Neural progenitor cell (in vitro differentiated cells): ENCODE results near the gene RND2. TPM values are rescaled to one million over a fixed set of nuclear protein-coding genes. Genes with fewer than 3 reads are reported as not detected.

Source experiments
- DNase-seq: peaks from one replicate; pipeline ENCODE4 v3.0.0-alpha.2; 2016; ENCODE audit warnings: low spot score
- H2AFZ ChIP-seq: fragments of 200-600 bp; sonication (generic); replicated peaks from 2 replicates; pipeline ENCODE4 v1.6.1; 2016; ENCODE audit warnings: antibody characterized with exemption
- H3F3A ChIP-seq: fragments of 200-600 bp; sonication (generic); 2 replicates; pipeline ENCODE4 v1.6.1; 2016; ENCODE audit warnings: antibody characterized with exemption, low read depth
- H3K27ac ChIP-seq: fragments of 200-600 bp; sonication (generic); 2 replicates; pipeline ENCODE4 v1.5.1; 2016; ENCODE audit warnings: mild to moderate bottlenecking
- H3K27me3 ChIP-seq: fragments of 200-600 bp; sonication (generic); 2 replicates; pipeline ENCODE4 v1.6.1; 2016; ENCODE audit warnings: mild to moderate bottlenecking, moderate library complexity
- H3K36me3 ChIP-seq: fragments of 200-600 bp; sonication (generic); 2 replicates; pipeline ENCODE4 v1.5.1; 2016
- H3K4me1 ChIP-seq: fragments of 200-600 bp; sonication (generic); 2 replicates; pipeline ENCODE4 v1.6.1; 2016; ENCODE audit warnings: mixed run types
- H3K4me2 ChIP-seq: fragments of 200-600 bp; sonication (generic); 2 replicates; pipeline ENCODE4 v1.6.1; 2016
- H3K4me3 ChIP-seq: fragments of 200-600 bp; sonication (generic); 2 replicates; pipeline ENCODE4 v1.5.1; 2016
- H3K79me2 ChIP-seq: fragments of 200-600 bp; sonication (generic); 2 replicates; pipeline ENCODE4 v1.6.1; 2016; ENCODE audit warnings: low read depth
- H3K9ac ChIP-seq: fragments of 200-600 bp; sonication (generic); 2 replicates; pipeline ENCODE4 v1.6.1; 2016
- H3K9me3 ChIP-seq: fragments of 200-600 bp; sonication (generic); 2 replicates; pipeline ENCODE4 v1.5.1; 2016; ENCODE audit warnings: low read depth
- H4K20me1 ChIP-seq: fragments of 200-600 bp; sonication (generic); 2 replicates; pipeline ENCODE4 v1.6.1; 2016; ENCODE audit warnings: low read depth
- H3K27ac Mint-ChIP-seq: 3 replicates; pipeline ENCODE4 v1.8.0; 2021; ENCODE audit warnings: mixed read lengths
- H3K27me3 Mint-ChIP-seq: 2 replicates; pipeline ENCODE4 v1.8.0; 2022; ENCODE audit warnings: low read depth, mild to moderate bottlenecking, inconsistent platforms, moderate library complexity, mixed read lengths; ENCODE audit not compliant: insufficient read depth
- H3K36me3 Mint-ChIP-seq: 3 replicates; pipeline ENCODE4 v1.8.0; 2021; ENCODE audit warnings: mixed read lengths
- H3K4me1 Mint-ChIP-seq: 3 replicates; pipeline ENCODE4 v1.8.0; 2021; ENCODE audit warnings: mixed read lengths
- H3K4me3 Mint-ChIP-seq: 3 replicates; pipeline ENCODE4 v1.8.0; 2021; ENCODE audit warnings: mild to moderate bottlenecking, moderate library complexity, mixed read lengths
- H3K9me3 Mint-ChIP-seq: 3 replicates; pipeline ENCODE4 v1.8.0; 2020; ENCODE audit warnings: mixed read lengths
- EZH2 ChIP-seq: fragments of 200-600 bp; sonication (generic); IDR thresholded peaks from 2 replicates; pipeline ENCODE4 v1.6.1; 2017; ENCODE audit warnings: antibody characterized with exemption, mild to moderate bottlenecking, moderate library complexity
- EZH2phosphoT487 ChIP-seq: fragments of 200-600 bp; sonication (generic); IDR thresholded peaks from 2 replicates; pipeline ENCODE4 v1.6.1; 2017; ENCODE audit warnings: antibody characterized with exemption
- total RNA-seq: library from RNA; depleted of rRNA; stranded (reverse); fragments of >200 nt; gene quantifications from 2 replicates; pipeline ENCODE4 v1.2.3, GENCODE V29; 2015; ENCODE audit warnings: low replicate concordance
- TF ChIP-seq, protein P1 (sequence below): fragments of 200-600 bp; sonication (generic); IDR thresholded peaks from 2 replicates; pipeline ENCODE4 v1.5.1; 2017; ENCODE audit warnings: antibody characterized with exemption, mild to moderate bottlenecking

Gene RND2
- total RNA-seq, 1 donor from 2014 or later = 35.0 TPM

DNA sequence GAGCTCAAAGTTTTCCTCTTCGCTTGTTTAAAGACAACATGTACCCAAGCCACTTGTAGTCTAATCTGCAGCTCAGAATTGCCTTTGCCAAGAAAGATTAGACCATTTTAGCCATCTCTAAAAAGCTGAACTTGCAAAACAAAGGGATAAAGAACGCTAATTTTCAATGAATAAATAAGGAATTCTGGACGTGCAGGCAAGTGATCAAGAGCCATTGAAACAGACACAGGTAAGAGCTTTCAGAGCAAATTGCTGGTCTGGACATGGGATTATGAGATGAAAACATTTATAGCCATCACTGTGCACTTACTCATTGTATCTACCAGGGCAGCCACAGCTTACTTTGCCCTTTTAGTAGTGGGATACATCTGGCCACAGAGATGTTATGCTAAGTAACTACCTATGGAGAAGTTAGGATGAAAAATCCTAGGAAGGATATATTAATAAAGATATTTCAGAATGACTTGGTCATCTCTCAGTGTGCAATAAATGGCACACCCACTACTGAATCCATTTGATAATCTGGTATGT, 44.4 kb downstream of the RND2 start:
- Histone ChIP-seq H3K4me2 (no peak overlapping the region), H3K4me3 (no peak overlapping the region), H4K20me1 (no peaks in the 10 kb centered on the region), H3K4me1 (no peaks in the 10 kb centered on the region), H3K36me3 (peaks cover 14% of the 10 kb centered on the region), H3K79me2 (no peaks in the 10 kb centered on the region), H2AFZ (no peak overlapping the region), H3K9me3 (no peaks in the 10 kb centered on the region), H3K27ac (no peak overlapping the region), H3K27me3 (no peaks in the 10 kb centered on the region), H3F3A (peaks cover 5% of the 10 kb centered on the region), H3K9ac (no peak overlapping the region)
- Mint-ChIP-seq H3K4me1 (peaks cover 8% of the 10 kb centered on the region), H3K36me3 (peaks cover 12% of the 10 kb centered on the region), H3K4me3 (no peak overlapping the region), H3K27ac (no peak overlapping the region), H3K9me3 (no peaks in the 10 kb centered on the region), H3K27me3 (no peaks in the 10 kb centered on the region)
- no peak for DNase-seq
- TF ChIP-seq EZH2phosphoT487 (no peak), EZH2 (no peak)
- TF ChIP-seq, protein P1, sequence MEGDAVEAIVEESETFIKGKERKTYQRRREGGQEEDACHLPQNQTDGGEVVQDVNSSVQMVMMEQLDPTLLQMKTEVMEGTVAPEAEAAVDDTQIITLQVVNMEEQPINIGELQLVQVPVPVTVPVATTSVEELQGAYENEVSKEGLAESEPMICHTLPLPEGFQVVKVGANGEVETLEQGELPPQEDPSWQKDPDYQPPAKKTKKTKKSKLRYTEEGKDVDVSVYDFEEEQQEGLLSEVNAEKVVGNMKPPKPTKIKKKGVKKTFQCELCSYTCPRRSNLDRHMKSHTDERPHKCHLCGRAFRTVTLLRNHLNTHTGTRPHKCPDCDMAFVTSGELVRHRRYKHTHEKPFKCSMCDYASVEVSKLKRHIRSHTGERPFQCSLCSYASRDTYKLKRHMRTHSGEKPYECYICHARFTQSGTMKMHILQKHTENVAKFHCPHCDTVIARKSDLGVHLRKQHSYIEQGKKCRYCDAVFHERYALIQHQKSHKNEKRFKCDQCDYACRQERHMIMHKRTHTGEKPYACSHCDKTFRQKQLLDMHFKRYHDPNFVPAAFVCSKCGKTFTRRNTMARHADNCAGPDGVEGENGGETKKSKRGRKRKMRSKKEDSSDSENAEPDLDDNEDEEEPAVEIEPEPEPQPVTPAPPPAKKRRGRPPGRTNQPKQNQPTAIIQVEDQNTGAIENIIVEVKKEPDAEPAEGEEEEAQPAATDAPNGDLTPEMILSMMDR = no peak

DNA sequence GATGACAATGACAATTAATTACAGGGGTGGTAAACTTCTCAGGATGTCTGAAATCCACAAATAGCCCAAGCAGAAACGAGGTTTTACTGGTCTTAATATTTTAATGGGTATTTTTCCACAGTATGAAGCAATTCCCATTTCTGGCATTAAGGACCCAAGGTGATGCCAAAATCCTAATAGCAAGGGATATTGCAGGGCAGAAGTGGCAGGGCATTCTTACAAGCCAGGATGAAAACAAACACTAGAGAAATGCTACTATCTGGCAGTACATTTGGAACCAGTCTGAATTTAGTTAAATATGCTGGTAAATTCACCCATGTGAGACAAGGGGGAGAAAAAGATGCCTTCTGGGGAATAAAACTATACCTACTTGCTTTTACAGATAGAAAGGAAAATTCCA, 45.2 kb downstream of the RND2 start:
- peaks cover 8% of the 10 kb centered on the region for H3K4me1 Mint-ChIP-seq
- no peaks in the 10 kb centered on the region for H3K79me2 ChIP-seq
- no peaks in the 10 kb centered on the region for H3K9me3 Mint-ChIP-seq
- no peaks in the 10 kb centered on the region for H3K27me3 ChIP-seq
- no peaks in the 10 kb centered on the region for H3K27me3 Mint-ChIP-seq
- H3K9ac ChIP-seq = no peak overlapping the region
- peaks cover 5% of the 10 kb centered on the region for H3F3A ChIP-seq
- no peak for TF ChIP-seq EZH2
- no peak for TF ChIP-seq EZH2phosphoT487
- TF ChIP-seq, protein P1 = no peak
- no peak for DNase-seq
- H2AFZ ChIP-seq = no peak overlapping the region
- no peaks in the 10 kb centered on the region for H3K4me1 ChIP-seq
- H4K20me1 ChIP-seq = no peaks in the 10 kb centered on the region
- no peak overlapping the region for H3K27ac Mint-ChIP-seq
- H3K4me3 ChIP-seq = no peak overlapping the region
- H3K9me3 ChIP-seq = no peaks in the 10 kb centered on the region
- peaks cover 10% of the 10 kb centered on the region for H3K36me3 Mint-ChIP-seq
- H3K36me3 ChIP-seq = peaks cover 14% of the 10 kb centered on the region
- H3K4me3 Mint-ChIP-seq = no peak overlapping the region
- H3K4me2 ChIP-seq = no peak overlapping the region
- no peak overlapping the region for H3K27ac ChIP-seq

DNA sequence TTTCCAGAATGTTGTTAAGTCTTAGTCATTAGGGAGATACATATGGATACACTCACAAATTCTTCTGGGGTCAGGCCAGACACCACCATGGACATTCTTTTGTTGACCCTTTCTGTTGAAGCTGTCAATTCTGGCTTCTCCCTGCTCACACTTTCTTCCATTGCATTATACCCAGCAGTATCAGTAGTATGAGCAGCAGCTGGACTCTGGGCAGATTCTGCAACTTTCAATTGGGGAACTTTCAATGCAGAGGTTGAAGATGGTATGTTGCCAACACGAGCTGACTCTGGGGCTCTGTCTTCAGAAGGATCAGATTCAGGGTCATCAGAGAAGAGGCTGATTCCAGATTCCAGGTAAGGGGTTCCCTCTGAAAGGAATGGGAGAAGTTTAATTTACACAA, 45.8 kb downstream of the RND2 start:
- peaks cover 8% of the 10 kb centered on the region for H3K4me1 Mint-ChIP-seq
- Histone ChIP-seq H3K4me1 (no peaks in the 10 kb centered on the region), H3K27me3 (no peaks in the 10 kb centered on the region), H3K4me3 (no peak overlapping the region), H3K36me3 (peaks cover 14% of the 10 kb centered on the region), H3K9ac (no peak overlapping the region), H3K9me3 (no peaks in the 10 kb centered on the region), H2AFZ (no peak overlapping the region), H3K79me2 (no peaks in the 10 kb centered on the region), H3K4me2 (no peak overlapping the region), H3F3A (peaks cover 5% of the 10 kb centered on the region), H3K27ac (no peak overlapping the region), H4K20me1 (no peaks in the 10 kb centered on the region)
- H3K4me3 Mint-ChIP-seq = no peak overlapping the region
- peaks cover 7% of the 10 kb centered on the region for H3K36me3 Mint-ChIP-seq
- H3K27ac Mint-ChIP-seq = no peak overlapping the region
- TF ChIP-seq EZH2phosphoT487 (no peak), EZH2 (no peak)
- TF ChIP-seq, protein P1 = no peak
- no peak for DNase-seq
- no peaks in the 10 kb centered on the region for H3K9me3 Mint-ChIP-seq
- H3K27me3 Mint-ChIP-seq = no peaks in the 10 kb centered on the region
